Fibroblast of the aortic adventitia (primary cell): ENCODE data around the gene TANC2. TPM values are rescaled to one million over a fixed set of nuclear protein-coding genes. Genes with fewer than 3 reads are reported as not detected.
A peak's percentile ranks its signal among the peaks of the same experiment; 100 is the strongest.

Experiments
- DNase-seq: peaks from one replicate; pipeline ENCODE4 v3.0.0-alpha.2; 2010; ENCODE audit warnings: low read depth
- H3K4me3 ChIP-seq: 2 replicates; pipeline ENCODE4 v1.5.1; 2011; ENCODE audit warnings: low read depth, mild to moderate bottlenecking, control low read depth, low read length, moderate library complexity
- total RNA-seq: library from RNA; depleted of rRNA; stranded (reverse); fragments of >200 nt; gene quantifications from 2 replicates; pipeline ENCODE4 v1.2.3, GENCODE V29; 2012; ENCODE audit warnings: low replicate concordance
- TF ChIP-seq, protein P1 (sequence below): IDR thresholded peaks from 2 replicates; pipeline ENCODE4 v1.5.1; 2011; ENCODE audit warnings: mild to moderate bottlenecking, low read length, control low read depth, inconsistent platforms; ENCODE audit not compliant: insufficient read depth

The TANC2 gene
- total RNA-seq, 1 donor: 30.8 TPM

DNA sequence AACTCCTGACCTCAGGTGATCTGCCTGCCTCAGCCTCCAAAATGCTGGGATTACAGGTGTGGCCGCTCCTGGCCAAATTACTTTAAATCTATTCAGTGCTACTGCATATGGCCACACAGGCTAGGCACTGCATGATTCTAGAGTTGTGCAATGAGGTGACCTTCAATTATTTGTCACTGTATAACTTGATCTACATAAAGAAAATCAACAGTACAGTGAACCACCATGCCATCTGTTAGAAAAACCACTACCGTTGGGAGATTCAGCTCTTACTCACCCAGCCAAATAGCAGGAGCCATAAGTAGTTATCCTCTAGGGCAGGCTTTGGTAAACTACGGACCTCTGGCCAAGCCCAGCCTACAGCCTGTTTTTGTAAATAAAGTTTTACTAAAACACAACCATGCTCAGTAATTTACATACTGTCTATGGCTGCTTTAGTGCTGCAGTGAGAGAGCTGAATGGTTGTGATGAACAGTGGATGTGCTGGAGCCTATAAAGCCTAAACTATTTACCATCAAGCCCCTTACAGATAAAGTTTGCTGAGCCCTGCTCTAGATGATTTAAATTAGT is 40.7 kb upstream of the TANC2 start:
- TF ChIP-seq, protein P1, sequence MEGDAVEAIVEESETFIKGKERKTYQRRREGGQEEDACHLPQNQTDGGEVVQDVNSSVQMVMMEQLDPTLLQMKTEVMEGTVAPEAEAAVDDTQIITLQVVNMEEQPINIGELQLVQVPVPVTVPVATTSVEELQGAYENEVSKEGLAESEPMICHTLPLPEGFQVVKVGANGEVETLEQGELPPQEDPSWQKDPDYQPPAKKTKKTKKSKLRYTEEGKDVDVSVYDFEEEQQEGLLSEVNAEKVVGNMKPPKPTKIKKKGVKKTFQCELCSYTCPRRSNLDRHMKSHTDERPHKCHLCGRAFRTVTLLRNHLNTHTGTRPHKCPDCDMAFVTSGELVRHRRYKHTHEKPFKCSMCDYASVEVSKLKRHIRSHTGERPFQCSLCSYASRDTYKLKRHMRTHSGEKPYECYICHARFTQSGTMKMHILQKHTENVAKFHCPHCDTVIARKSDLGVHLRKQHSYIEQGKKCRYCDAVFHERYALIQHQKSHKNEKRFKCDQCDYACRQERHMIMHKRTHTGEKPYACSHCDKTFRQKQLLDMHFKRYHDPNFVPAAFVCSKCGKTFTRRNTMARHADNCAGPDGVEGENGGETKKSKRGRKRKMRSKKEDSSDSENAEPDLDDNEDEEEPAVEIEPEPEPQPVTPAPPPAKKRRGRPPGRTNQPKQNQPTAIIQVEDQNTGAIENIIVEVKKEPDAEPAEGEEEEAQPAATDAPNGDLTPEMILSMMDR: no peak
- H3K4me3 ChIP-seq: no peak overlapping the region
- DNase-seq: no peak

- DNase-seq: no peak
- TF ChIP-seq, protein P1: no peak
- no peak overlapping the region for H3K4me3 ChIP-seq
These were observed 39.0 kb upstream of the TANC2 start for GRCh38 chr17:62927083-62927482.

GRCh38 chr17:62929320-62929719 is 36.7 kb upstream of the TANC2 start:
- no peak for DNase-seq
- TF ChIP-seq, protein P1: no peak
- H3K4me3 ChIP-seq: no peak overlapping the region

- no peak for DNase-seq
- no peak overlapping the region for H3K4me3 ChIP-seq
- TF ChIP-seq, protein P1: no peak
These were observed 34.9 kb upstream of the TANC2 start for GRCh38 chr17:62931101-62931500.

GRCh38 chr17:62933501-62934385 is 32.3 kb upstream of the TANC2 start:
- DNase-seq: peak; percentile 14
- TF ChIP-seq, protein P1: no peak
- H3K4me3 ChIP-seq: no peak overlapping the region

- no peak for DNase-seq
- TF ChIP-seq, protein P1: no peak
- no peak overlapping the region for H3K4me3 ChIP-seq
These were observed 30.9 kb upstream of the TANC2 start for GRCh38 chr17:62935098-62935497.
